GM12875 (cell line): ENCODE measurements around the gene TNFSF10.

Source experiments
- H3K4me3 ChIP-seq: one replicate; pipeline ENCODE4 v1.5.1; 2011; ENCODE audit warnings: low read depth, low read length, control low read depth
- TF ChIP-seq, protein P1 (sequence below): IDR thresholded peaks from 2 replicates; pipeline ENCODE4 v1.5.1; 2011; ENCODE audit warnings: low read depth, mild to moderate bottlenecking, control low read depth, inconsistent platforms, low read length, moderate library complexity, borderline replicate concordance; ENCODE audit not compliant: insufficient read depth

TNFSF10 gene

GRCh38 chr3:172536993-172537419 lies 13.8 kb upstream of the TNFSF10 start:
- no peak overlapping the region for H3K4me3 ChIP-seq
- TF ChIP-seq, protein P1, sequence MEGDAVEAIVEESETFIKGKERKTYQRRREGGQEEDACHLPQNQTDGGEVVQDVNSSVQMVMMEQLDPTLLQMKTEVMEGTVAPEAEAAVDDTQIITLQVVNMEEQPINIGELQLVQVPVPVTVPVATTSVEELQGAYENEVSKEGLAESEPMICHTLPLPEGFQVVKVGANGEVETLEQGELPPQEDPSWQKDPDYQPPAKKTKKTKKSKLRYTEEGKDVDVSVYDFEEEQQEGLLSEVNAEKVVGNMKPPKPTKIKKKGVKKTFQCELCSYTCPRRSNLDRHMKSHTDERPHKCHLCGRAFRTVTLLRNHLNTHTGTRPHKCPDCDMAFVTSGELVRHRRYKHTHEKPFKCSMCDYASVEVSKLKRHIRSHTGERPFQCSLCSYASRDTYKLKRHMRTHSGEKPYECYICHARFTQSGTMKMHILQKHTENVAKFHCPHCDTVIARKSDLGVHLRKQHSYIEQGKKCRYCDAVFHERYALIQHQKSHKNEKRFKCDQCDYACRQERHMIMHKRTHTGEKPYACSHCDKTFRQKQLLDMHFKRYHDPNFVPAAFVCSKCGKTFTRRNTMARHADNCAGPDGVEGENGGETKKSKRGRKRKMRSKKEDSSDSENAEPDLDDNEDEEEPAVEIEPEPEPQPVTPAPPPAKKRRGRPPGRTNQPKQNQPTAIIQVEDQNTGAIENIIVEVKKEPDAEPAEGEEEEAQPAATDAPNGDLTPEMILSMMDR = no peak

GRCh38 chr3:172536505-172536904 lies 13.3 kb upstream of the TNFSF10 start:
- TF ChIP-seq, protein P1 = no peak
- H3K4me3 ChIP-seq = no peak overlapping the region

DNA sequence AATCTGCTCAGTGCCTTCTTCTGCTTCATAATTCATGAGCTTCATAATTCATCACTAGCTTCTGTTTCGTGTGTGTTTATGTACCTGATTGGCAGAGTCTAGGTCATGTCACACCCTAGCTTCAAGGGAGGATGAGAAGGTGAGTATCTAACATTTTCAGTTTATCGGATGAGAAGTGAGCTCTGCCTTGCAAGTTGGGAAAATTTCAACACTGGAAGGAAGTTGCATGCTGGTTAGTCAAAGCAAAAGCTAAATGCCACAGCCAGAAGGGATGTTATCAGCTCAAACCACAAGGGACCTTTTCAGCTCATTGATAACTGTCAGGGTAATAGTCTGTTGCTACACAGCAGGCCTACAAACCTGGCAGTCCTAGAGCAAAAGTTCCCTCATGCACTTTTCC lies 7.3 kb upstream of the TNFSF10 start:
- H3K4me3 ChIP-seq = no peak overlapping the region
- TF ChIP-seq, protein P1 = no peak

- TF ChIP-seq, protein P1 = no peak
- no peak overlapping the region for H3K4me3 ChIP-seq
Measured at GRCh38 chr3:172530101-172530561, 6.9 kb upstream of the TNFSF10 start.

DNA sequence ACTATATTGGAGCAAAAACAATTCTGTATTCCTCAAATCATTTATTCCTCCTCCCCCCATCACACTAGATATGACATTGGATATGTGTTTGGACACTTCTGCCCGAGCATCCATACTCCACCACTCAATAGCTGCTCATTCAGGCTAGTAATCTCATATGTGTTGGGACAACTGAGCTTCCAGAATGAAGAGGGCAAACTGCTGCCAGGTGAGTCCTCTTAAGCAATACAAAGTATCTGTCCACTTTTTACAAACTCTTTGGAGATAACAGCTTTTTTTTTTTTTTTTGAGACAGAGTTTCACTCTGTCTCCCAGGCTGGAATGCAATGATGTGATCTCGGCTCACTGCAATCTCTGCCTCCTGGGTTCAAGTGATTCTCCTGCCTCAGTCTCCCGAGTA lies 5.4 kb upstream of the TNFSF10 start:
- no peak overlapping the region for H3K4me3 ChIP-seq
- TF ChIP-seq, protein P1 = no peak

GRCh38 chr3:172527306-172527705 lies 4.1 kb upstream of the TNFSF10 start:
- H3K4me3 ChIP-seq = no peak overlapping the region
- TF ChIP-seq, protein P1 = no peak

DNA sequence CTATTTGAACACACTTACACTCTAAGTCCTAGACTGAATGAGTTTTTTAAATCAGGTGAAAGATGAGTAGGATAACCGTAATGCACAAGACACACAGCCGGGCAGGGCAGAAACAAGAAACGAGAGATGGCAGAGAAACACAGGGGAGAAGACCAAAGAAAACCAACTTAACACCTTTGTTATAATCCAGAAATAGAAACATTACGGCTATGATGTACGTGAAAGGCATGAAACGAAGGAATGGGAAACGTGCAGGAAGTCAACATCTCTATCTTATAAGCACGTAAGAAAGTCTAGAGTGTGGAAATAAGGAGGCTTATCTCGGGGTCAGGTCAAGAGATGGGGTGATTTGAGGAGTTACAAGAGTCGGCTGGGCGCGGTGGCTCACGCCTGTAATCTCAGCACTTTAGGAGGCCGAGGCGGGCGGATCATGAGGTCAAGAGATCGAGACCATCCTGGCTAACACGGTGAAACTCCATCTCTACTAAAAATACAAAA lies 1.9 kb upstream of the TNFSF10 start:
- H3K4me3 ChIP-seq = no peak overlapping the region
- TF ChIP-seq, protein P1 = no peak
